ENCODE data around the gene RYR2. TPM values are rescaled to one million over a fixed set of nuclear protein-coding genes. Genes with fewer than 3 reads are reported as not detected.
"Not testable (repeated sequence)": the region's sequence is repeated elsewhere in the genome, so short reads cannot be mapped to it uniquely, and the experiment has no call there.

Gene RYR2
- total and polyA plus RNA-seq, 9 of the 15 experiments (the other 6 are each of a cell fraction or from before 2014, with no cell fraction given) = 0.03 to 0.42 (median 0.14) TPM

- POLR2A ChIA-PET = interaction anchor here (0.6 to 0.7 kb wide), 2 partner anchors 9 to 1779 kb away, joined by 3 read pairs; no protein-coding TSS in a partner anchor
- H3K9me3 ChIP-seq (replicated peaks; ENCODE audit: control insufficient read depth, insufficient read depth, low read depth, low read length); H3K4me2 ChIP-seq (ENCODE audit: insufficient read depth, low read length); in situ Hi-C loops (cut with MboI); H3K79me2 ChIP-seq (ENCODE audit: control insufficient read depth, insufficient read depth, low read length); H3K36me3 ChIP-seq (ENCODE audit: control insufficient read depth, insufficient read depth, low read length); H3K9me1 ChIP-seq (ENCODE audit: control insufficient read depth, insufficient read depth, low read length); intact Hi-C loops (cut with micrococcal nuclease); BruUV-seq (replicated peaks); H2AFZ ChIP-seq (ENCODE audit: low read depth, low read length); H3K4me3 ChIP-seq; H3K9ac ChIP-seq (ENCODE audit: insufficient read depth in 1 of 2, low read depth in 2 of 2, low read length in 2 of 2); H4K20me1 ChIP-seq (replicated peaks; ENCODE audit: control insufficient read depth, insufficient read depth, low read length); H3K27ac ChIP-seq (ENCODE audit: extremely low read depth, low read depth, low read length); H3K27me3 ChIP-seq (ENCODE audit: control insufficient read depth in 2 of 2, insufficient read depth in 2 of 2, low read length in 2 of 2); CTCF ChIA-PET (ENCODE audit: low intra/inter-chr PET ratio); DNase-seq (ENCODE audit: extremely low read depth in 1 of 4, low spot score in 3 of 4); H3K4me1 ChIP-seq (replicated peaks in 1 of 2; ENCODE audit: control insufficient read depth in 2 of 2, insufficient read depth in 2 of 2, low read length in 2 of 2); FAIRE-seq; ATAC-seq: not testable (repeated sequence)
- 0% methylated on average over 3 of the region's 3 CpGs for WGBS (ENCODE audit: insufficient coverage, low coverage, missing lambda C conversion rate)
Observed at GRCh38 chr1:237277994-237278393, 236.0 kb downstream of the RYR2 start.

GRCh38 chr1:237279629-237280028 lies 237.6 kb downstream of the RYR2 start:
- no peak overlapping the region for H3K27ac ChIP-seq (ENCODE audit: extremely low read depth, low read depth, low read length)
- no peaks in the 10 kb centered on the region for H3K4me1 ChIP-seq (replicated peaks in 1 of 2; ENCODE audit: control insufficient read depth in 2 of 2, insufficient read depth in 2 of 2, low read length in 2 of 2)
- ChIA-PET CTCF (ENCODE audit: low intra/inter-chr PET ratio) (no interaction called here), POLR2A (no interaction called here)
- H4K20me1 ChIP-seq (replicated peaks; ENCODE audit: control insufficient read depth, insufficient read depth, low read length) = no peaks in the 10 kb centered on the region
- H3K9ac ChIP-seq (ENCODE audit: insufficient read depth in 1 of 2, low read depth in 2 of 2, low read length in 2 of 2) = no peak overlapping the region
- H3K27me3 ChIP-seq (ENCODE audit: control insufficient read depth in 2 of 2, insufficient read depth in 2 of 2, low read length in 2 of 2) = no peaks in the 10 kb centered on the region
- H3K9me1 ChIP-seq (ENCODE audit: control insufficient read depth, insufficient read depth, low read length) = no peaks in the 10 kb centered on the region
- no peaks in the 10 kb centered on the region for H3K79me2 ChIP-seq (ENCODE audit: control insufficient read depth, insufficient read depth, low read length)
- H2AFZ ChIP-seq (ENCODE audit: low read depth, low read length) = no peak overlapping the region
- in situ Hi-C loops (cut with MboI) = no loop called here
- no peaks in the 10 kb centered on the region for H3K36me3 ChIP-seq (ENCODE audit: control insufficient read depth, insufficient read depth, low read length)
- H3K4me3 ChIP-seq = no peak overlapping the region
- H3K9me3 ChIP-seq (replicated peaks; ENCODE audit: control insufficient read depth, insufficient read depth, low read depth, low read length) = no peaks in the 10 kb centered on the region
- WGBS (ENCODE audit: insufficient coverage, low coverage, missing lambda C conversion rate) = 0% methylated on average over 1 of the region's 1 CpG
- ATAC-seq = no peak
- FAIRE-seq = no peak
- no peak overlapping the region for H3K4me2 ChIP-seq (ENCODE audit: insufficient read depth, low read length)
- intact Hi-C loops (cut with micrococcal nuclease) = no loop called here
- no TSS peak for BruUV-seq (replicated peaks)
- no peak for DNase-seq (ENCODE audit: extremely low read depth in 1 of 4, low spot score in 3 of 4)
- TF ChIP-seq ZNF282 (CRISPR knock-in tag; IDR thresholded peaks at IDR 0.05) (no peak), SPI1 (IDR thresholded peaks at IDR 0.05; ENCODE audit: borderline replicate concordance, low read depth, low read length) (no peak), CBX5 (IDR thresholded peaks at IDR 0.05; ENCODE audit: borderline replicate concordance, low read depth) (no peak), MEIS2 (IDR thresholded peaks at IDR 0.05; ENCODE audit: partially characterized antibody) (no peak), CCNT2 (IDR thresholded peaks at IDR 0.05; ENCODE audit: borderline replicate concordance, extremely low read depth, insufficient read length, low read depth, low read length) (no peak), CC2D1A (IDR thresholded peaks at IDR 0.05) (no peak), PRDM10 (IDR thresholded peaks at IDR 0.05; ENCODE audit: partially characterized antibody) (no peak), CREB1 (IDR thresholded peaks at IDR 0.05) (no peak), CREB1 (CRISPR knock-in tag; IDR thresholded peaks at IDR 0.05) (no peak), PTBP1 (IDR thresholded peaks at IDR 0.05; ENCODE audit: low read depth, low read length) (no peak), MBD1 (CRISPR knock-in tag; IDR thresholded peaks at IDR 0.05) (no peak), FOXJ2 (tag; IDR thresholded peaks at IDR 0.05) (no peak)
